ENCODE measurements around the gene GJA4. TPM values are rescaled to one million over a fixed set of nuclear protein-coding genes. Genes with fewer than 3 reads are reported as not detected.
"Not testable (repeated sequence)": the region's sequence is repeated elsewhere in the genome, so short reads cannot be mapped to it uniquely, and the experiment has no call there.

The GJA4 gene
- polyA plus RNA-seq, 6 donors from 2014 or later: not detected

DNA sequence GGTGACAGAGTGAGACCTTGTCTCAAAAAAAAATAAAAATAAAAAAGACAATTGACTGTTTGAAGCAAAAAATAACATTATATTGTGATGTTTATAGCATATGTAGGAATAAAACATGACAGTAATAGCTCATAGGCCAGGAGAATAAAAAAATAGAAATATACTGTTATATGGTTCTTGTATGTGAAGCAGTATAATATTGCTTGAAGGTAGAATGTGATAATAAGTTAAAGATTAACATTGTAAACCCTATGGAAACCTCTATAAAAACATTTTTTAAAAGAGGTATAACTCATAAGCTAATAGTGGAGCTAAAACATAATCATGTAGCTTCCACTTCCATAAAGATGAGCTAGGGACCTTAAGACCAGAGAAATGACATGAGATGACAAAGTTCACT, 23.5 kb downstream of the GJA4 start:
- Mint-ChIP-seq H3K4me1 (peaks cover 0 to under 1% (median 0%) of the 10 kb centered on the region in 3 donors), H3K27ac (no peak overlapping the region), H3K4me3 (peak overlapping the region in 1 of 8 donors; percentile 44), H3K27me3 (no peaks in the 10 kb centered on the region), H3K36me3 (no peaks in the 10 kb centered on the region), H3K9me3 (peaks cover 0 to 3% (median 0%) of the 10 kb centered on the region in 7 donors)
- no peak for DNase-seq
- ATAC-seq (ENCODE audit: low read depth in 2 of 2): no peak

DNA sequence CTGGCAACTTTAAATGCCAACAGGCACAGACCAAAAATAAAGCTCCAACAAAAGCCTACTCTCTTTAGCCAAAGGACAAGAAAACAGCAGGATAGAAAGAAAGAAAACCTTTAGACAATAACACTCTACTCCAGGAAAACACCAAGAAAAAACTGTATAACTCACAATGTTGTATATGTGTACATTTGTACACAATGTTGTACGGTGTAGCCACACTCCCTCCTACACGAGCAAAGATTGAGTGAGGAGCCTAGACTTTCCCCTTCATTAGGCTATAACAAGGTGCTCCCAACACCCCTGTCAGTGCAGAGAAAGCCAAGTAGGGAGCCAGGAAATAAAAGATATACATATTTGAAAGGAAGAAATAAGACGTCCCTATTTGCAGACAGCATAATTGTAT, 24.0 kb downstream of the GJA4 start:
- H3K27me3 Mint-ChIP-seq: no peaks in the 10 kb centered on the region
- H3K9me3 Mint-ChIP-seq: peaks cover 0 to 3% (median 0%) of the 10 kb centered on the region in 7 donors
- ATAC-seq (ENCODE audit: low read depth in 2 of 2) (no peak), DNase-seq (no peak)
- peak overlapping the region in 1 of 8 donors; percentile 44 for H3K4me3 Mint-ChIP-seq
- no peak overlapping the region for H3K27ac Mint-ChIP-seq
- H3K36me3 Mint-ChIP-seq: no peaks in the 10 kb centered on the region
- peaks cover under 1 to 5% (median 4%) of the 10 kb centered on the region in 3 donors for H3K4me1 Mint-ChIP-seq

DNA sequence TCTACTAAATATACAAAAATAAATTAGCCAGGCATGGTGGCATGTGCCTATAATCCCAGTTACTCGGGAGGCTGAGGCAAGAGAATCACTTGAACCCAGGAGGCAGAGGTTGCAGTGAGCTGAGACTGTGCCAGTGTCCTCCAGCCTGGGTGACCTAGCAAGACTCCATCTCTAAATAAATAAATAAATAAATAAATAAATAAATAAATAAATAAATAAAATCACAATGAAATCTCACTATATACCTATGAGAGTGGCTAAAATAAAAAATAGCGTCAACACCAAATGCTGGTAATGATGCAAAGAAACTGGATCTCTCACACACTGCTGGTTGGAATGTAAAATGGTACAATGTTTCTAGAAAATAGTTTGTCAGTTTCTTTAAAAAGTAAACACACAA, 26.1 kb downstream of the GJA4 start:
- DNase-seq; H3K4me3 Mint-ChIP-seq; H3K27ac Mint-ChIP-seq; H3K27me3 Mint-ChIP-seq; ATAC-seq (ENCODE audit: low read depth in 2 of 2); H3K36me3 Mint-ChIP-seq; H3K4me1 Mint-ChIP-seq; H3K9me3 Mint-ChIP-seq: not testable (repeated sequence)

DNA sequence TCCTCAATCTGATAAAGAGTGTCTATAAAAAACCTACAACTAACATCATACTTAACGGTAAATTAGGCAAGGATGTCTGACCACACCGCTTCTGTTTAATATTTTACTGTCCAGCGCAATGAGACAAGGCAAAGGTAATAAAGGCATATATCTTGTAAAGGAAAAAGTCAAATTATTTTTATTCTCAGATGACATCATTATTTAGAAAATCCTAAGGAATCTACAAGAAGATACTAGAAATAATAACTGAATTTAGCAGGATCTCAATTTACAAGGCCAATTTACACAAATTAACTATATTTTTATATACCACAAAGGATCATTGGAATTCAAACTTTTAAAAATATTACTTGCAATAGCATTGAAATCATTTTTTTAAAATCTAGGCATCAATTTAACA, 29.4 kb downstream of the GJA4 start:
- DNase-seq (no peak), ATAC-seq (ENCODE audit: low read depth in 2 of 2) (no peak)
- Mint-ChIP-seq H3K27ac (peak overlapping the region in 1 of 6 donors; percentile 18), H3K4me1 (peaks cover 7 to 10% (median 9%) of the 10 kb centered on the region in 3 donors), H3K9me3 (peaks cover 0 to 5% (median 0%) of the 10 kb centered on the region in 7 donors), H3K36me3 (no peaks in the 10 kb centered on the region), H3K27me3 (no peaks in the 10 kb centered on the region), H3K4me3 (no peak overlapping the region)

DNA sequence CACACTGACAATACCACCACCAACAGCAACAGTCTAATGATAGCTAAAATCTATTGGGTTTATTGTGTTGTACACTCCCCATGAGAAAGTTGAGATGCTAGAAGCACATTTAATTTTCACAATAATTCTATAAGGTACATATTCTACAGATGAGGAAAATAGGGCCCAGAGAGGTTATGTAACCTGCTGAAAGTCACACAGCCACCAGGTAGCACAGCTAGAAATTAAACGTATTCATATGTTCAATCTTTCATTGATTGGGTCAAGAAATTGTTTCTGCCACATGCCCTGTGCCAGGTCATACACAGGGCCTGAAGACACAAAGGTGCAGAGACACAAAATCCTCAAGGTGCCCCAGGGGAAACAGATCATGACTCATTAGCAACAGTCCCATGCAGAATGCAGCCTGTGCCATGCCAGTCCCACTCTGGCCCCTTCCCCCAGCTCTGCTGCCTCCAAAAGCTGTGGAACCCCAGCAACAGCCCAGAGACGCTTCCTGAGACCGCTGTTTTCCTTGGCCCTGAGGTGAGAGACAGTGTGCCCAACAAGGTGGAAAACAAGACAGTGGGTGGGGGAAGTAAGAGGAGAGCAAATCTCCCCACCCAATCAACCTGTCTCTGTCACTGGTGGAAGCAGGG, 32.1 kb downstream of the GJA4 start:
- no peak for ATAC-seq (ENCODE audit: low read depth in 2 of 2)
- Mint-ChIP-seq H3K27me3 (no peaks in the 10 kb centered on the region), H3K4me3 (no peak overlapping the region), H3K9me3 (peaks cover 0 to 5% (median 0%) of the 10 kb centered on the region in 7 donors), H3K36me3 (no peaks in the 10 kb centered on the region), H3K27ac (no peak overlapping the region), H3K4me1 (peaks cover 11 to 13% (median 13%) of the 10 kb centered on the region in 3 donors)
- DNase-seq: no peak

DNA sequence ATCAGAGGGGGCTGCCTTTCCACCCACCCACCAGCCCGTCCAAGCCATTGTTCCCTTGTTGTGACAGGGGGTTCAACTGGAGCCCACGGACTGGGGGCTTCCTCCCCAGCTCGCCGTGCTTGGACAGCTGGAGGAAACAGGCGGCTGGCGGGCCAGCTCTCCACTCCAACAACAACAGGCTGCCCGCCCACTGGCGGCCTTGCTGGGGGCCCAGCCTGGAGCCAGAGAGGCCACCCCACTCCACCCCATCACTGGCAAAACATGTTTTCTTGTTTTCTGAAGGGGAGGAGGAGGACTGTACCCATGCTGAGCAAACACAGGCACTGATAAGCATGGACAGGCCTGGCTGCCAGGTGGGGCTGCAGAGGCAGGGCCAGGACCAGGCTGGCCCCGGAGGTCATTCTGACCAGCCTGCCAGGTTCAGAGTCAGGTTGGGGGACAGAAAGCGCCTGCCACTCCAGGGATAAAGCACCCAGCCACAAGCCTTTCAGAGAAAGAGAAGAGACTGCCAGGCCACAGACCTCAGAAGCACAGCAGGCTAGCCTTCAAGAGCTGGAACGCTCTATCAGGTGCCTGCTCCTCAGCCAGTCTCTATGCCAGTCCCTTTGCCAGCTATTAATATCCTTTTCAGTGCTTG, 32.8 kb downstream of the GJA4 start:
- H3K4me3 Mint-ChIP-seq: no peak overlapping the region
- DNase-seq (no peak), ATAC-seq (ENCODE audit: low read depth in 2 of 2) (no peak)
- H3K9me3 Mint-ChIP-seq: peaks cover 0 to 3% (median 0%) of the 10 kb centered on the region in 7 donors
- H3K27me3 Mint-ChIP-seq: no peaks in the 10 kb centered on the region
- peaks cover 11 to 13% (median 13%) of the 10 kb centered on the region in 3 donors for H3K4me1 Mint-ChIP-seq
- no peak overlapping the region for H3K27ac Mint-ChIP-seq
- no peaks in the 10 kb centered on the region for H3K36me3 Mint-ChIP-seq

DNA sequence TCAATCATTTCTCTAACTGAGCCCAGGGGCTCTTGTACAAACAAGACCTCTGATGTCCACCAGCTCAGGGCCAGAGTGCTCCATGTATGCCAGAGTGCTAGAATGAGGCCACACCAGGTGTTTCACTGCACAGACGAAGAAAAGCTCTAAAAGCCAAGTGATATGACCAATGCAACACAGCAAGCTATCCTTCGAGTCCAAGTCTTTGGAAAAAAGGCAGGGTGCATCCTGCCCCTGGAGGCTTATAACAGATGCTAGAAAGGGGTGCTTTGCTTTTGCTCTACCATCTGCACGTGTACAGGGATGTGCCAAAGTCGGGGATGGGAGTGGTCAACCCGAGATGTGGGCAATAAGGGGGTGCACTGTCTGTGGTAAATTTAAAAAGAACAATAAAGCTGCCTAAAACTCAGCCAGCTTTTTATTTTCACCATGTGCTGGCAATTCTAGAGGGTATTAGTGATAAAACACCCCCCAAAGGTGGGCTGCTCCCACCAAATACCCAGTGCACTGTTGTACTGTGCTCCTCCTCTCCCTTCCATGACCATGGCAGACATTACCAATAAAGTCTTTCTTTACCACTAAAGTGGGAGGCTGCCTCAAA, 34.6 kb downstream of the GJA4 start:
- no peak overlapping the region for H3K27ac Mint-ChIP-seq
- H3K36me3 Mint-ChIP-seq: no peaks in the 10 kb centered on the region
- no peak for ATAC-seq (ENCODE audit: low read depth in 2 of 2)

DNA sequence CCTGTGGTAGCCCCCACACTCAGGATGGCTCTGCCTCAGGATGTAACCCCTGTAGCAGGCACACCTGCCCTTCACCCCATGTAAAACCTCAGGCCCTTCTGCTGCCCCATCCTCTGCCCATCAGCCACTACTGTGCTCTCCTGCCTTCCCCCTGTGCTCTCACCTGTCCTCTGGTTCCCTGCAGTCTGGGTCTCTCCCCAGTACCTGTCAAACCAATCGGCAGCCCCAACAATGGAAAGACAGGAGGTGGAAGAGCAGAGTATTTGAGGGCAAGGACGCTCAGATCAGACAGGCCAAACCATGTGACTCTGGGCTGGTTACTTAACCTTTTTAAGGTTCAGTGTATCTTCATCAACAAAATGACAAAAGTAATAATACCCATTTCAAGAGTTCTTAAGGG, 35.8 kb downstream of the GJA4 start:
- peak overlapping the region in 1 of 6 donors; percentile 17 for H3K27ac Mint-ChIP-seq
- peaks cover 3 to 7% (median 4%) of the 10 kb centered on the region in 3 donors for H3K4me1 Mint-ChIP-seq
- no peaks in the 10 kb centered on the region for H3K36me3 Mint-ChIP-seq
- H3K27me3 Mint-ChIP-seq: no peaks in the 10 kb centered on the region
- H3K9me3 Mint-ChIP-seq: peaks cover 0 to 3% (median 0%) of the 10 kb centered on the region in 7 donors
- ATAC-seq (ENCODE audit: low read depth in 2 of 2): no peak
- no peak for DNase-seq
- peak overlapping the region in 1 of 8 donors; percentile 41 for H3K4me3 Mint-ChIP-seq

More for the DNA sequence above, 34.6 kb downstream of the GJA4 start:
- H3K4me1 Mint-ChIP-seq: peaks cover 3 to 7% (median 4%) of the 10 kb centered on the region in 3 donors
- no peaks in the 10 kb centered on the region for H3K27me3 Mint-ChIP-seq
- DNase-seq: no peak
- H3K4me3 Mint-ChIP-seq: no peak overlapping the region
- H3K9me3 Mint-ChIP-seq: peaks cover 0 to 3% (median 0%) of the 10 kb centered on the region in 7 donors

DNA sequence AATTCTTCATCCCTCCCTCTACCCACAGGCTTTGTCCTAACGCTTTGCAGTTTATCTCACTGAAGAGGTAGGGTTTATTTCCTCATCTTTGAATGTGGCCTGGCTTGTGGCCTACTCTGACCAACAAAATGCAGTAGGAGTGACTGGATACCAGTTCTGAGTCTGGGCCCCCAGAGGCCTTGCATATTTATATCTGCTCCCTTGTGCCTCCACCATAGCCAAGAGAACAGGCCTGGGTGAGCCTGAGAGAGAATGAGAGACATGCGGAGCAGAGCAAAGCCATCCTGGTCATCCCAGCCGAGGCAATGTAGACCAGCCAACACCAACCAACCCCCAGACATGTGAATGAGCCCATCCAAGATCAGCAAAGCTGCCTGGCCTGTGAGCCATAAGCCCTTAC, 36.5 kb downstream of the GJA4 start:
- H3K27ac Mint-ChIP-seq: no peak overlapping the region
- H3K9me3 Mint-ChIP-seq: no peaks in the 10 kb centered on the region
- no peaks in the 10 kb centered on the region for H3K36me3 Mint-ChIP-seq
- no peak for ATAC-seq (ENCODE audit: low read depth in 2 of 2)
- peaks cover 3 to 7% (median 4%) of the 10 kb centered on the region in 3 donors for H3K4me1 Mint-ChIP-seq
- no peak overlapping the region for H3K4me3 Mint-ChIP-seq
- no peak for DNase-seq
- H3K27me3 Mint-ChIP-seq: no peaks in the 10 kb centered on the region

DNA sequence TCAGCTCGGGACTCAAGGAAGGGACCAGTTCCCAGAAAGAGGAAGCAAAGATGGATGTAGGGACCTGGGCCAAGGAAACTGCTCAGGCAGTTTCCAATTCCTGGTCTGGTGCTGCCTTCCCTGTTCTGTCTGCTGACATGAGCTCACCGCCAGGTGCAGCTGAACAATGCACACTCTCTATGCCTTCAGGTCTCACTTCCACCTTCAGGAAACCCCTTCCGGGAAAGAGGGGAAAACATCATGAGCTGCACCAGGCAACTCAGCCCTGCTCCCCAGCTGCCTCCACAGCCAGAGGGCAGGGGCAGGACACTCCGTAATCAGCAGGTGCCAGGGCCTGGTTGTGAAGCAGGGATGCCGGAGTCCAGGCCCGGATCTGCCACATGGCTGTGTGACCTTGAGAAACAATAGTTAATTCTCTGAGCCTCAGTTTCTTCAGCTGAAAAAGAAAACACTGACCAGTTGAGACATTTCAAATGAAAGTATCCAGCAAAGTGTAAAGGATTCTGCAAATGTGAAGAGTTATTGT, 39.0 kb downstream of the GJA4 start:
- Mint-ChIP-seq H3K27me3 (no peaks in the 10 kb centered on the region), H3K36me3 (no peaks in the 10 kb centered on the region), H3K4me3 (no peak overlapping the region), H3K9me3 (no peaks in the 10 kb centered on the region), H3K4me1 (peaks cover 3 to 4% (median 4%) of the 10 kb centered on the region in 3 donors), H3K27ac (no peak overlapping the region)
- DNase-seq (no peak), ATAC-seq (ENCODE audit: low read depth in 2 of 2) (no peak)

DNA sequence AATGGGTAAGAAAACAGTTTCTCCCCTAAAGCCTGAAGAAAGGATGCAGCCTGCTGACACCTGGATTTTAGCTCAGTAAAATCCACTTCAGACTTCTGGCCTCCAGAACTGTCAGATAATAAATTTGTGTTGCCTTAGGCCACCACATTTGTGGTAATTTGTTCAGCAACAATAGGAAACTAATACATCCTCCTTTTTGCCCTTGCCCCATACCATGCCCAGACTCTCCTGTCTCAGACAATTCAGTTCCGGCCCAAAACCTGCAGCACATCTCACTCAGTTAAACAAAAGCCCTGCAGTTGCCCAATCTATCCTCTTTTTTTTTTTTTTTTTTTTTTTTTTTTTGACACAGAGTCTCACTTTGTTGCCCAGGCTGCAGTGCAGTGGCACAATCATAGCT, 40.9 kb downstream of the GJA4 start:
- no peaks in the 10 kb centered on the region for H3K9me3 Mint-ChIP-seq
- H3K36me3 Mint-ChIP-seq: no peaks in the 10 kb centered on the region
- no peak overlapping the region for H3K27ac Mint-ChIP-seq
- peaks cover 0 to 3% (median 1%) of the 10 kb centered on the region in 3 donors for H3K4me1 Mint-ChIP-seq
- no peaks in the 10 kb centered on the region for H3K27me3 Mint-ChIP-seq
- ATAC-seq (ENCODE audit: low read depth in 2 of 2) (no peak), DNase-seq (no peak)
- H3K4me3 Mint-ChIP-seq: no peak overlapping the region

DNA sequence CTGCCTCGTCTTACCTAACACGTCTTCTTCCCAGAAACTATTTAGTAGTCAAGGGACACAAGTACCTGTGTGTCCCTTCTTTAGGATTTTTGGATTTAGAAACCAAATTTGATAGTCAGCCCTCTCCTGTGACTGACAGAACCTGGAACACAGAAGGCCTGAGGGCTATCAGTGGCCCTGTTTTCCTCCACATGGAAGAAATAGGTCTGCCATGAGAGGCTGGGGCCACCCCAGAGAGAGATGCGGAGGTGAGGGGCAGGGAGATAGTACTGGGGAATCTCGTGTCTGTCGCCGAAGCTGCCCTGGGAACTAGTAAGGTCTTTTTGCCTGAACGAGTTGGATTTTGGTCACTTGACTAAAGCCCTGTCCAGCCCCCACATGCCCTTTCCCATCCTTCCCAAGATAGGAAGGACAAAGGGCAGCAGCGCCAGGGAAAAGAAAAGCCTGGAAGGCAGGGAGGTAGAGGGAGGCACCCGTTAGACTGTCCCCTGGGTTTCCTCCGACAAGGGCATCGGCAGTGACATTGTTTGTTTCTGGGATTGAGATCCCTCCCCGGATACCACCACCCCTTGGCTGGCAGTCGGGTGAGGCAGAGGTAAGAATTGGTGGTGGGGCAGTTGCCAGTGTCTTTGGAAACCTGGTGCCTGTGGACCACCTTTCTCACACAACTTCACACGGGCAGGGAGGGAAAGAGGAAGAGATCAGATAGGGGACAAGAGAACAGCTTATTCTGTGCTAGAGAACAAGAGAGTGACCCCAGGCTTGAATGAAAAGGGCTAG, 46.9 kb downstream of the GJA4 start:
- no peaks in the 10 kb centered on the region for H3K9me3 Mint-ChIP-seq
- peaks cover 3 to 11% (median 4%) of the 10 kb centered on the region in 3 donors for H3K4me1 Mint-ChIP-seq
- ATAC-seq (ENCODE audit: low read depth in 2 of 2) (no peak), DNase-seq (no peak)
- peak overlapping the region in 1 of 8 donors; percentile 32 for H3K4me3 Mint-ChIP-seq
- H3K27me3 Mint-ChIP-seq: no peaks in the 10 kb centered on the region
- no peak overlapping the region for H3K27ac Mint-ChIP-seq
- no peaks in the 10 kb centered on the region for H3K36me3 Mint-ChIP-seq

DNA sequence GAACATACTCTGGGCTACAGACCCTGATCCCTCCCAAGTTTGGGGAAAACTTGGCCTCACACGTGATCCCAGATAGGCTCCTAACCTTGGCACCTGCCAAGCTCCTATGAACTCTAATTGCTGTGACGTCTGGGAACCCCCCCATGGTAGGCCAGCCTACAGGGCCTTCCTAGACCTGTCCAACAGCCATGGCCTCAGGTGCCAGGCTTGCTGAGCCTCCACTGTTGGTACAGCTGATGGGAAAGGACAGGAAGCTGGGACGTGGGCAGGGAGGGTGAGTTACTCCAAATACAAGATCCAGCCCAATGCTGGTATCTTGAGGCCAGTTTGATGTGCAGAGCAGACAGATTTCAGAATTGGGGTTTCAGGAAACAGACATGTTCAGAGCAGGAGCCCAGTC, 47.6 kb downstream of the GJA4 start:
- no peak overlapping the region for H3K27ac Mint-ChIP-seq
- no peaks in the 10 kb centered on the region for H3K36me3 Mint-ChIP-seq
- H3K4me1 Mint-ChIP-seq: peaks cover 3 to 11% (median 4%) of the 10 kb centered on the region in 3 donors
- no peaks in the 10 kb centered on the region for H3K27me3 Mint-ChIP-seq
- no peaks in the 10 kb centered on the region for H3K9me3 Mint-ChIP-seq
- no peak for ATAC-seq (ENCODE audit: low read depth in 2 of 2)
- DNase-seq: no peak
- H3K4me3 Mint-ChIP-seq: no peak overlapping the region

Measured in naive B cell (primary cell).